Measurements from ENCODE around the gene MAF. TPM values are rescaled to one million over a fixed set of nuclear protein-coding genes. Genes with fewer than 3 reads are reported as not detected.
A peak's percentile ranks its signal among the peaks of the same experiment; 100 is the strongest.

Gene MAF
- polyA plus RNA-seq, 1 donor (not counting 4 experiments of a cell fraction or from before 2014, with no cell fraction given): 8.2 TPM

GRCh38 chr16:79598063-79598347 lies 2.5 kb downstream of the MAF start:
- Histone ChIP-seq H3K27me3 (ENCODE audit: control insufficient read depth, extremely low read depth, insufficient read depth, low read length) (no peaks in the 10 kb centered on the region), H3K9me1 (ENCODE audit: control insufficient read depth, extremely low read depth, insufficient read depth, low read length) (no peaks in the 10 kb centered on the region), H3K4me3 (ENCODE audit: control insufficient read depth in 2 of 3, extremely low read depth in 1 of 3, insufficient read depth in 2 of 3, low read depth in 1 of 3, low read length in 3 of 3) (peak overlapping the region in 2 of 3 experiments; percentile 62 to 73), H3K36me3 (ENCODE audit: control insufficient read depth in 2 of 2, extremely low read depth in 1 of 2, insufficient read depth in 2 of 2, low read length in 2 of 2) (no peaks in the 10 kb centered on the region), H4K20me1 (ENCODE audit: control insufficient read depth, extremely low read depth, insufficient read depth, low read length) (no peaks in the 10 kb centered on the region), H3K9ac (ENCODE audit: control insufficient read depth, extremely low read depth, insufficient read depth, low read length) (peak overlapping the region; percentile 73), H3K4me2 (ENCODE audit: control insufficient read depth, extremely low read depth, insufficient read depth, low read depth, low read length) (peak overlapping the region; percentile 43), H3K9me3 (ENCODE audit: control insufficient read depth, low read depth, low read length) (no peaks in the 10 kb centered on the region), H3K79me2 (ENCODE audit: control insufficient read depth, insufficient read depth, low read length) (peaks cover 25% of the 10 kb centered on the region), H2AFZ (ENCODE audit: control insufficient read depth, low read length) (no peak overlapping the region), H3K4me1 (ENCODE audit: control insufficient read depth, extremely low read depth, insufficient read depth, low read length) (peaks cover 31% of the 10 kb centered on the region), H3K27ac (ENCODE audit: control insufficient read depth, insufficient read depth, low read length) (no peak overlapping the region)
- TF ChIP-seq EZH2 (IDR thresholded peaks at IDR 0.05; ENCODE audit: low read length) (no peak), CTCF (optimal IDR thresholded peaks at IDR 0.05 in 1 of 3, IDR thresholded peaks at IDR 0.05 in 1 of 3, conservative IDR thresholded peaks at IDR 0.05 in 1 of 3; ENCODE audit: extremely low read depth in 1 of 3, insufficient read depth in 2 of 3, low read length in 3 of 3) (no peak)
- no peak for DNase-seq (ENCODE audit: low read depth, low spot score)
- no peak for FAIRE-seq
- dilution Hi-C loops (cut with MboI; ENCODE audit: extremely low pct_ligation_motif_present, low sequenced_read_pairs): no loop called here

GRCh38 chr16:79597277-79598062 lies 3.1 kb downstream of the MAF start:
- Histone ChIP-seq H3K4me3 (ENCODE audit: control insufficient read depth in 2 of 3, extremely low read depth in 1 of 3, insufficient read depth in 2 of 3, low read depth in 1 of 3, low read length in 3 of 3) (peak overlapping the region; percentile 8 to 73 (median 62)), H4K20me1 (ENCODE audit: control insufficient read depth, extremely low read depth, insufficient read depth, low read length) (no peaks in the 10 kb centered on the region), H3K9me3 (ENCODE audit: control insufficient read depth, low read depth, low read length) (no peaks in the 10 kb centered on the region), H3K27me3 (ENCODE audit: control insufficient read depth, extremely low read depth, insufficient read depth, low read length) (no peaks in the 10 kb centered on the region), H3K9me1 (ENCODE audit: control insufficient read depth, extremely low read depth, insufficient read depth, low read length) (no peaks in the 10 kb centered on the region), H3K4me1 (ENCODE audit: control insufficient read depth, extremely low read depth, insufficient read depth, low read length) (peaks cover 25% of the 10 kb centered on the region), H3K79me2 (ENCODE audit: control insufficient read depth, insufficient read depth, low read length) (peaks cover 25% of the 10 kb centered on the region), H2AFZ (ENCODE audit: control insufficient read depth, low read length) (no peak overlapping the region), H3K9ac (ENCODE audit: control insufficient read depth, extremely low read depth, insufficient read depth, low read length) (peak overlapping the region; percentile 40), H3K36me3 (ENCODE audit: control insufficient read depth in 2 of 2, extremely low read depth in 1 of 2, insufficient read depth in 2 of 2, low read length in 2 of 2) (no peaks in the 10 kb centered on the region), H3K27ac (ENCODE audit: control insufficient read depth, insufficient read depth, low read length) (no peak overlapping the region), H3K4me2 (ENCODE audit: control insufficient read depth, extremely low read depth, insufficient read depth, low read depth, low read length) (peak overlapping the region; percentile 43)
- no peak for TF ChIP-seq EZH2 (IDR thresholded peaks at IDR 0.05; ENCODE audit: low read length)
- TF ChIP-seq CTCF (optimal IDR thresholded peaks at IDR 0.05 in 1 of 3, IDR thresholded peaks at IDR 0.05 in 1 of 3, conservative IDR thresholded peaks at IDR 0.05 in 1 of 3; ENCODE audit: extremely low read depth in 1 of 3, insufficient read depth in 2 of 3, low read length in 3 of 3): no peak
- no peak for DNase-seq (ENCODE audit: low read depth, low spot score)
- dilution Hi-C loops (cut with MboI; ENCODE audit: extremely low pct_ligation_motif_present, low sequenced_read_pairs): no loop called here
- FAIRE-seq: no peak
